ENCODE data around the gene SLC38A8. TPM values are rescaled to one million over a fixed set of nuclear protein-coding genes. Genes with fewer than 3 reads are reported as not detected.

The SLC38A8 gene
- total and polyA plus RNA-seq, 2 experiments from 2014 or later, result not detected

DNA sequence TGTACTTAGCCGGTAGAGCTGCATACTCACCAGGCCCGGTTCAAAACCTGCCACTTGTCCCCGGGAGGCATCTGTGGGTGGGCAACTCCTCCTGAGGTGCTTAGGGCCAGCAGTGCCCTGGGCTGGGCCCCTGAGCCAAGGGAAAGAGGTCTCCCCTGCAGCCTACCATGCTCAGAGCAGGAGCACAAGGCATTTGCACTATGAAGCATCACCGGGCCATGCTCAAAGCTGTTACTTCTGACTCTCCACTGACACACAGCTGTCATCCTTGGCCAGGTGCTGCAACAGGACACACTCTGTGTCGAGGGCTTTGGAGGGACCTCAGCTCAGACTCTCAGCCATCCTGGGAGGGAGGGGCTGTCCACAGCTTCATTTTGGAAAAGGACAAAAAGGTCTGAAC, 37.2 kb downstream of the SLC38A8 start:
- Histone ChIP-seq H3K27me3 (no peaks in the 10 kb centered on the region), H3K4me3 (no peak overlapping the region), H3K27ac (no peak overlapping the region), H3K4me1 (ENCODE audit: low read depth) (no peaks in the 10 kb centered on the region), H3K36me3 (no peaks in the 10 kb centered on the region), H3K9me3 (ENCODE audit: low read depth) (no peaks in the 10 kb centered on the region)
- DNase-seq (ENCODE audit: low read depth in 1 of 2, low spot score in 1 of 2), result no peak
- TF ChIP-seq, protein P1, sequence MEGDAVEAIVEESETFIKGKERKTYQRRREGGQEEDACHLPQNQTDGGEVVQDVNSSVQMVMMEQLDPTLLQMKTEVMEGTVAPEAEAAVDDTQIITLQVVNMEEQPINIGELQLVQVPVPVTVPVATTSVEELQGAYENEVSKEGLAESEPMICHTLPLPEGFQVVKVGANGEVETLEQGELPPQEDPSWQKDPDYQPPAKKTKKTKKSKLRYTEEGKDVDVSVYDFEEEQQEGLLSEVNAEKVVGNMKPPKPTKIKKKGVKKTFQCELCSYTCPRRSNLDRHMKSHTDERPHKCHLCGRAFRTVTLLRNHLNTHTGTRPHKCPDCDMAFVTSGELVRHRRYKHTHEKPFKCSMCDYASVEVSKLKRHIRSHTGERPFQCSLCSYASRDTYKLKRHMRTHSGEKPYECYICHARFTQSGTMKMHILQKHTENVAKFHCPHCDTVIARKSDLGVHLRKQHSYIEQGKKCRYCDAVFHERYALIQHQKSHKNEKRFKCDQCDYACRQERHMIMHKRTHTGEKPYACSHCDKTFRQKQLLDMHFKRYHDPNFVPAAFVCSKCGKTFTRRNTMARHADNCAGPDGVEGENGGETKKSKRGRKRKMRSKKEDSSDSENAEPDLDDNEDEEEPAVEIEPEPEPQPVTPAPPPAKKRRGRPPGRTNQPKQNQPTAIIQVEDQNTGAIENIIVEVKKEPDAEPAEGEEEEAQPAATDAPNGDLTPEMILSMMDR (IDR thresholded peaks at IDR 0.05; ENCODE audit: low read depth, low read length), result no peak

DNA sequence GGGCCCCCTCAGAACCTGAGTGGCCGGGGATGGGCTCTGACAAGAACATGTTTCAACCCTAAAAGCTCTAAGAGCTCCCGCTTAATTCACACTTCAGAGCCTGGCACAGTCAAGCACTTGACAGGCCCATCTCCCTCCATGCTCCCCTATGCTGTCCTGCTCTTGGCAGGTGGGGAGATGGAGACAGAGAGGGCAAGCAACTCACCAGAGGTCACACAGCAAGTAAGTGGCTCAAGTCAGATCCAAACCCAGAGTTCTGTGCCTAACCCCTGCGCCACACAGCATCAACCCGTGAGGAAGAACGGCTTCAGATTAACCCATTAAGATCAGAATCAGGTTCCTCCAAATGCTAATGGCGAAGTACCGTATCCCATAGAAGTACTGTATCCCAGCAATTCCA, 38.2 kb downstream of the SLC38A8 start:
- Histone ChIP-seq H3K27ac (no peak overlapping the region), H3K9me3 (ENCODE audit: low read depth) (no peaks in the 10 kb centered on the region), H3K4me1 (ENCODE audit: low read depth) (no peaks in the 10 kb centered on the region), H3K36me3 (no peaks in the 10 kb centered on the region), H3K4me3 (no peak overlapping the region), H3K27me3 (no peaks in the 10 kb centered on the region)
- DNase-seq (ENCODE audit: low read depth in 1 of 2, low spot score in 1 of 2), result no peak
- TF ChIP-seq, protein P1 (IDR thresholded peaks at IDR 0.05; ENCODE audit: low read depth, low read length), result no peak

DNA sequence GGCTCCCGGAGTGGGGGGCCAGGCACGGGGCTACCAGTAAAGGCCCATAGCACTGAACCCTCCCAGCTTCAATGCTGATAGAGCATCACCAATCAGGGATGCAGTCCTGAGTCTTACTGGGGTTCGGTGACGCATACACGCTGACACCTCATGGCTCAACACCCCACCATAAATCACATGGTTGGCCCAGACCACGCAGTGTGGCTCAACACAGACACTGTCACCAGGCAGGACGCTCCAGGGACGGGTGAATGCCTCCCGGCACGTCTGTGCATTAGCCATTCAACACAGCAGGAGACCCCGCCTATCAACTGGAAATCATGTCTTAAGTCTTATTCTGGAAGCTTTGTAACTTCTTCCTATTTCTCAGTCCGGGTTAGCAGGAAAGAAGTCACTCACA, 39.6 kb downstream of the SLC38A8 start:
- no peaks in the 10 kb centered on the region for H3K27me3 ChIP-seq
- no peaks in the 10 kb centered on the region for H3K4me1 ChIP-seq (ENCODE audit: low read depth)
- H3K9me3 ChIP-seq (ENCODE audit: low read depth), result no peaks in the 10 kb centered on the region
- H3K27ac ChIP-seq, result no peak overlapping the region
- no peak for DNase-seq (ENCODE audit: low read depth in 1 of 2, low spot score in 1 of 2)
- TF ChIP-seq, protein P1 (IDR thresholded peaks at IDR 0.05; ENCODE audit: low read depth, low read length), result no peak
- no peaks in the 10 kb centered on the region for H3K36me3 ChIP-seq
- H3K4me3 ChIP-seq, result no peak overlapping the region

DNA sequence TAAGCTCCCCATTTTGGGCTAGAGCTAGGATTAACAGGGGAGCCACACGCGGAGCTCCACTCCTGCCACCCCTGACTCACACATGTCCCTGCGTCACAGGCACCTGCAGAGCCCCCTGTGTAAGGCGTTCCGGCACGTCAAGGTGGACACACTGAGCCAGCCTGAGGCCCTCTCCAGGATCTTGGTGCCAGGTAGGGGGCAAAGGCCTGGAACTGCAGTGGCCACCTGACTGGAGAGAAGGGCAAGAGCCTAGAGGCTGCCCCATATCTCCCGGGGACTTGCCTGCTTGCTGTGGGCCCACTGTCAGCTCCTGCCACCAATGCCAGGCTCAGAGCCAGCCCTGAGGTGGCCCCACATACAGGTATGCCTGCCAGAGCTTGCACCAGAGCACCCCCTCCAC, 40.9 kb downstream of the SLC38A8 start:
- Histone ChIP-seq H3K27me3 (no peaks in the 10 kb centered on the region), H3K27ac (no peak overlapping the region), H3K9me3 (ENCODE audit: low read depth) (no peaks in the 10 kb centered on the region), H3K4me3 (no peak overlapping the region), H3K4me1 (ENCODE audit: low read depth) (no peaks in the 10 kb centered on the region), H3K36me3 (no peaks in the 10 kb centered on the region)
- TF ChIP-seq, protein P1 (IDR thresholded peaks at IDR 0.05; ENCODE audit: low read depth, low read length), result no peak
- DNase-seq (ENCODE audit: low read depth in 1 of 2, low spot score in 1 of 2), result no peak

DNA sequence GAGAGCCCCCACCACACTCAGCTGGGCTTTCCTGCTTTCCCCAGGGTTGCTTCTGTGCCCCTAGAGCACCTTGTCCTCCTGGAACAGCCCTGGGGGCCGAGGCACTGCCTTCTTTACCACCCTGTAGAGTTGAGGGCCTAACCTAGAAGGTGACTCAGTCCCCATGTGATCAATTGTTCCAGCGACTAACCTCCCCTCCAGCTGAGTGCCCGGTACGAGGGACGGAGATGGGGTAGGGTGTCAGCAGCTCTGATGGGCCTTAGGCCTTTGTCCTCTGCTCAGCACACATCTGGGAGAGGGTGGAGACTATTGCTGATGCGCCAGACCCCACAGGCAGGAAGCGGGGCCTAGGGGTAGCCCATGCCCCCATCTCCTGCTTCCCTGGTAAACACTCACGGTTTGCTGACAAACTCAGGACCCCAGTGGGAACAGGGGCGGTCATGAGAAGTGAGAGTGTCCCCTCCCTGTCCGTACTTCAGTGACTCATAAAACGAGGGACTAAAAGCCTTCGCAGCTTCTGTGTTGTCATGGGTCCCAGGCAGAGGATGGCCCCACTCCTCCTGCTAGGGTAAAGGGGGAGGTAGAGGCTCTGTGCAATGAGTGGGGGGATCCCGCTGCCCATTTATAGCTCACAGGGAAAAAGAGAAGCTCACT, 41.5 kb downstream of the SLC38A8 start:
- no peak for DNase-seq (ENCODE audit: low read depth in 1 of 2, low spot score in 1 of 2)
- Histone ChIP-seq H3K4me1 (ENCODE audit: low read depth) (no peaks in the 10 kb centered on the region), H3K27me3 (no peaks in the 10 kb centered on the region), H3K4me3 (no peak overlapping the region), H3K27ac (no peak overlapping the region), H3K36me3 (no peaks in the 10 kb centered on the region), H3K9me3 (ENCODE audit: low read depth) (no peaks in the 10 kb centered on the region)
- TF ChIP-seq, protein P1 (IDR thresholded peaks at IDR 0.05; ENCODE audit: low read depth, low read length), result no peak

Data from cardiac muscle cell (in vitro differentiated cells and primary cell).